SK-N-SH treated with all-trans-retinoic acid at 6 μM for 48 hours (cell line): ENCODE measurements around the gene EVX2.

ENCODE experiments used
- ATAC-seq: fragments of 200-7000 bp; cut with Tn5 transposase; 3 replicates; pipeline ENCODE4 v1.9.1; 2020; ENCODE audit warnings: mild to moderate bottlenecking, moderate library complexity
- ARNTL ChIP-seq: fragments of 450-650 bp; formaldehyde crosslinking; IDR thresholded peaks from 2 replicates; pipeline ENCODE4 v1.5.0; 2020; ENCODE audit warnings: low read depth, mild to moderate bottlenecking, moderate library complexity, borderline replicate concordance
- BACH2 ChIP-seq: fragments of 250-450 bp; sonication (Bioruptor Pico); IDR thresholded peaks from 2 replicates; pipeline ENCODE4 v1.9.0; 2021; ENCODE audit warnings: mild to moderate bottlenecking, borderline replicate concordance
- CSDC2 ChIP-seq: fragments of 250-450 bp; sonication (Bioruptor Pico); IDR thresholded peaks from 2 replicates; pipeline ENCODE4 v1.5.0; 2020; ENCODE audit warnings: mild to moderate bottlenecking, moderate library complexity
- CSRNP3 ChIP-seq: fragments of 250-450 bp; sonication (Bioruptor Pico); IDR thresholded peaks from 2 replicates; pipeline ENCODE4 v1.5.1; 2021; ENCODE audit warnings: mild to moderate bottlenecking, moderate library complexity
- ESRRG ChIP-seq: fragments of 250-450 bp; sonication (Bioruptor Pico); IDR thresholded peaks from 2 replicates; pipeline ENCODE4 v1.6.1; 2021; ENCODE audit warnings: mild to moderate bottlenecking
- GLIS3 ChIP-seq: fragments of 250-450 bp; sonication (Bioruptor Pico); IDR thresholded peaks from 2 replicates; pipeline ENCODE4 v1.5.0; 2020; ENCODE audit warnings: mild to moderate bottlenecking, moderate library complexity
- OSR1 ChIP-seq: fragments of 250-450 bp; sonication (Bioruptor Pico); IDR thresholded peaks from 2 replicates; pipeline ENCODE4 v1.8.0; 2022; ENCODE audit warnings: moderate library complexity, mild to moderate bottlenecking, inconsistent platforms
- PATZ1 ChIP-seq: fragments of 250-450 bp; sonication (Bioruptor Pico); IDR thresholded peaks from 2 replicates; pipeline ENCODE4 v1.8.0; 2020; ENCODE audit warnings: mild to moderate bottlenecking, moderate library complexity, borderline replicate concordance
- POU6F1 ChIP-seq: fragments of 250-450 bp; sonication (Bioruptor Pico); IDR thresholded peaks from 2 replicates; pipeline ENCODE4 v1.8.0; 2021; ENCODE audit warnings: low read depth, mild to moderate bottlenecking, moderate library complexity, borderline replicate concordance
- PPARA ChIP-seq: fragments of 250-450 bp; sonication (Bioruptor Pico); IDR thresholded peaks from 2 replicates; pipeline ENCODE4 v1.5.0; 2020; ENCODE audit warnings: mild to moderate bottlenecking, borderline replicate concordance
- RARB ChIP-seq: fragments of 250-450 bp; sonication (Bioruptor Pico); IDR thresholded peaks from 2 replicates; pipeline ENCODE4 v1.8.0; 2021; ENCODE audit warnings: mild to moderate bottlenecking, moderate library complexity
- SNAI2 ChIP-seq: fragments of 250-450 bp; sonication (Bioruptor Pico); IDR thresholded peaks from 2 replicates; pipeline ENCODE4 v1.5.0; 2020; ENCODE audit warnings: mild to moderate bottlenecking, moderate library complexity
- TCF4 ChIP-seq: fragments of 250-450 bp; sonication (Bioruptor Pico); IDR thresholded peaks from 2 replicates; pipeline ENCODE4 v1.8.0; 2021; ENCODE audit warnings: mild to moderate bottlenecking, moderate library complexity, borderline replicate concordance
- TSHZ2 ChIP-seq: fragments of 250-450 bp; sonication (Bioruptor Pico); IDR thresholded peaks from 2 replicates; pipeline ENCODE4 v1.5.0; 2020; ENCODE audit warnings: mild to moderate bottlenecking, moderate library complexity
- ZC3H10 ChIP-seq: fragments of 250-450 bp; sonication (Bioruptor Pico); IDR thresholded peaks from 2 replicates; pipeline ENCODE4 v1.5.1; 2021; ENCODE audit warnings: mild to moderate bottlenecking, moderate library complexity
- ZFP3 ChIP-seq: fragments of 250-450 bp; sonication (Bioruptor Pico); IDR thresholded peaks from 2 replicates; pipeline ENCODE4 v1.5.0; 2020; ENCODE audit warnings: mild to moderate bottlenecking, moderate library complexity
- ZFP30 ChIP-seq: fragments of 450-650 bp; formaldehyde crosslinking; IDR thresholded peaks from 2 replicates; pipeline ENCODE4 v1.5.0; 2022; ENCODE audit warnings: mild to moderate bottlenecking, moderate library complexity
- ZNF565 ChIP-seq: fragments of 450-650 bp; formaldehyde crosslinking; conservative IDR thresholded peaks from 2 replicates; pipeline ENCODE4 v1.5.0; 2020; ENCODE audit warnings: low read depth, mild to moderate bottlenecking, moderate library complexity
- ZNF70 ChIP-seq: fragments of 450-650 bp; formaldehyde crosslinking; IDR thresholded peaks from 2 replicates; pipeline ENCODE4 v1.5.0; 2020; ENCODE audit warnings: mild to moderate bottlenecking, moderate library complexity
- ZNF8 ChIP-seq: fragments of 450-650 bp; formaldehyde crosslinking; IDR thresholded peaks from 2 replicates; pipeline ENCODE4 v1.5.0; 2020; ENCODE audit warnings: mild to moderate bottlenecking, moderate library complexity

The EVX2 gene

GRCh38 chr2:176127774-176128072, 44.0 kb upstream of the EVX2 start (continued):
- TF ChIP-seq POU6F1 (CRISPR knock-in tag) (no peak), ZC3H10 (CRISPR knock-in tag) (no peak)

- 0 out of 2 replicates have a peak, but pooled peaks have one; percentile 9 for TF ChIP-seq TCF4
- no peak for TF ChIP-seq ZFP30 (CRISPR knock-in tag)
- ATAC-seq, result no peak
These were observed 43.4 kb upstream of the EVX2 start for GRCh38 chr2:176126929-176127773.

GRCh38 chr2:176125772-176126054, 42.0 kb upstream of the EVX2 start:
- TF ChIP-seq ZC3H10 (CRISPR knock-in tag), result no peak
- TF ChIP-seq, all 23 proteins: peak for 0
- no peak for ATAC-seq

GRCh38 chr2:176124947-176125771, 41.4 kb upstream of the EVX2 start:
- ATAC-seq, result no peak
- TF ChIP-seq BACH2 (CRISPR knock-in tag) (no peak), TCF4 (no peak), ARNTL (CRISPR knock-in tag) (no peak), ZFP30 (CRISPR knock-in tag) (no peak), ZNF8 (CRISPR knock-in tag) (no peak), OSR1 (CRISPR knock-in tag) (no peak), ZNF70 (CRISPR knock-in tag) (no peak), SNAI2 (CRISPR knock-in tag) (no peak)
- TF ChIP-seq, all 23 proteins: peak for 0

- ATAC-seq, result no peak
- no peak for TF ChIP-seq ZC3H10 (CRISPR knock-in tag)
- no peak for TF ChIP-seq PPARA (CRISPR knock-in tag)
- TF ChIP-seq ZFP3 (CRISPR knock-in tag), result no peak
- TF ChIP-seq ZNF565 (CRISPR knock-in tag), result no peak
- no peak for TF ChIP-seq SNAI2 (CRISPR knock-in tag)
- no peak for TF ChIP-seq CSDC2
- no peak for TF ChIP-seq OSR1 (CRISPR knock-in tag)
- no peak for TF ChIP-seq TSHZ2 (CRISPR knock-in tag)
- TF ChIP-seq GLIS3 (CRISPR knock-in tag), result no peak
- TF ChIP-seq ZFP30 (CRISPR knock-in tag), result no peak
- TF ChIP-seq CSRNP3, result no peak
- TF ChIP-seq RARB (CRISPR knock-in tag), result no peak
- TF ChIP-seq PATZ1, result no peak
- TF ChIP-seq BACH2 (CRISPR knock-in tag), result no peak
- no peak for TF ChIP-seq ESRRG (CRISPR knock-in tag)
- TF ChIP-seq TCF4, result no peak
- TF ChIP-seq POU6F1 (CRISPR knock-in tag), result no peak
These were observed 40.6 kb upstream of the EVX2 start for GRCh38 chr2:176124110-176124946.
